SK-N-SH (cell line): Measurements from ENCODE around the gene TCF19.

Source experiments
- EP300 ChIP-seq, 2 experiments: IDR thresholded peaks; 2 replicates each; pipeline versions ENCODE4 v1.4.0 to v1.6.1; 2012; ENCODE audit warnings: borderline replicate concordance in 1 of 2, low read depth in 1 of 2, low read length in 1 of 2
- JUND ChIP-seq: IDR thresholded peaks from 2 replicates; pipeline ENCODE4 v1.4.0; 2012
- MXI1 ChIP-seq: IDR thresholded peaks from 2 replicates; pipeline ENCODE4 v1.6.1; 2012; ENCODE audit warnings: mild to moderate bottlenecking, low read depth, low read length, improper control_type of control experiment
- POLR2AphosphoS5 ChIP-seq: IDR thresholded peaks from 2 replicates; pipeline ENCODE4 v1.6.1; 2012; ENCODE audit warnings: low read depth, low read length
- RAD21 ChIP-seq: IDR thresholded peaks from 2 replicates; pipeline ENCODE4 v1.6.1; 2012; ENCODE audit warnings: mild to moderate bottlenecking, low read length
- TCF12 ChIP-seq: IDR thresholded peaks from 2 replicates; pipeline ENCODE4 v1.4.0; 2012
- YY1 ChIP-seq: IDR thresholded peaks from 2 replicates; pipeline ENCODE4 v1.4.0; 2012; ENCODE audit warnings: low read depth, mild to moderate bottlenecking
- TF ChIP-seq, protein P1 (sequence below): fragments of 200-600 bp; sonication (generic); IDR thresholded peaks from 2 replicates; pipeline ENCODE4 v1.6.1; 2017; ENCODE audit warnings: antibody characterized with exemption, mild to moderate bottlenecking, moderate library complexity
- TF ChIP-seq, protein P2 (sequence below): IDR thresholded peaks from 2 replicates; pipeline ENCODE4 v1.6.1; 2012; ENCODE audit warnings: mild to moderate bottlenecking, low read depth, low read length, moderate library complexity
- TF ChIP-seq, protein P3 (sequence below): fragments of 150-350 bp; IDR thresholded peaks from 2 replicates; pipeline ENCODE4 v1.6.1; 2017; ENCODE audit warnings: antibody characterized with exemption, low read length, low read depth, borderline replicate concordance
- TF ChIP-seq, protein P4 (sequence below): IDR thresholded peaks from 2 replicates; pipeline ENCODE4; 2012

GRCh38 chr6:31115941-31116560, 42.3 kb upstream of the TCF19 start:
- TF ChIP-seq, protein P1, sequence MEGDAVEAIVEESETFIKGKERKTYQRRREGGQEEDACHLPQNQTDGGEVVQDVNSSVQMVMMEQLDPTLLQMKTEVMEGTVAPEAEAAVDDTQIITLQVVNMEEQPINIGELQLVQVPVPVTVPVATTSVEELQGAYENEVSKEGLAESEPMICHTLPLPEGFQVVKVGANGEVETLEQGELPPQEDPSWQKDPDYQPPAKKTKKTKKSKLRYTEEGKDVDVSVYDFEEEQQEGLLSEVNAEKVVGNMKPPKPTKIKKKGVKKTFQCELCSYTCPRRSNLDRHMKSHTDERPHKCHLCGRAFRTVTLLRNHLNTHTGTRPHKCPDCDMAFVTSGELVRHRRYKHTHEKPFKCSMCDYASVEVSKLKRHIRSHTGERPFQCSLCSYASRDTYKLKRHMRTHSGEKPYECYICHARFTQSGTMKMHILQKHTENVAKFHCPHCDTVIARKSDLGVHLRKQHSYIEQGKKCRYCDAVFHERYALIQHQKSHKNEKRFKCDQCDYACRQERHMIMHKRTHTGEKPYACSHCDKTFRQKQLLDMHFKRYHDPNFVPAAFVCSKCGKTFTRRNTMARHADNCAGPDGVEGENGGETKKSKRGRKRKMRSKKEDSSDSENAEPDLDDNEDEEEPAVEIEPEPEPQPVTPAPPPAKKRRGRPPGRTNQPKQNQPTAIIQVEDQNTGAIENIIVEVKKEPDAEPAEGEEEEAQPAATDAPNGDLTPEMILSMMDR, result no peak
- TF ChIP-seq YY1, result no peak
- TF ChIP-seq JUND, result no peak
- no peak for TF ChIP-seq TCF12
- no peak for TF ChIP-seq POLR2AphosphoS5
- no peak for TF ChIP-seq EP300 (IDR thresholded peaks at IDR 0.05; ENCODE audit: borderline replicate concordance in 1 of 2, low read depth in 1 of 2, low read length in 1 of 2)
- TF ChIP-seq, protein P2, sequence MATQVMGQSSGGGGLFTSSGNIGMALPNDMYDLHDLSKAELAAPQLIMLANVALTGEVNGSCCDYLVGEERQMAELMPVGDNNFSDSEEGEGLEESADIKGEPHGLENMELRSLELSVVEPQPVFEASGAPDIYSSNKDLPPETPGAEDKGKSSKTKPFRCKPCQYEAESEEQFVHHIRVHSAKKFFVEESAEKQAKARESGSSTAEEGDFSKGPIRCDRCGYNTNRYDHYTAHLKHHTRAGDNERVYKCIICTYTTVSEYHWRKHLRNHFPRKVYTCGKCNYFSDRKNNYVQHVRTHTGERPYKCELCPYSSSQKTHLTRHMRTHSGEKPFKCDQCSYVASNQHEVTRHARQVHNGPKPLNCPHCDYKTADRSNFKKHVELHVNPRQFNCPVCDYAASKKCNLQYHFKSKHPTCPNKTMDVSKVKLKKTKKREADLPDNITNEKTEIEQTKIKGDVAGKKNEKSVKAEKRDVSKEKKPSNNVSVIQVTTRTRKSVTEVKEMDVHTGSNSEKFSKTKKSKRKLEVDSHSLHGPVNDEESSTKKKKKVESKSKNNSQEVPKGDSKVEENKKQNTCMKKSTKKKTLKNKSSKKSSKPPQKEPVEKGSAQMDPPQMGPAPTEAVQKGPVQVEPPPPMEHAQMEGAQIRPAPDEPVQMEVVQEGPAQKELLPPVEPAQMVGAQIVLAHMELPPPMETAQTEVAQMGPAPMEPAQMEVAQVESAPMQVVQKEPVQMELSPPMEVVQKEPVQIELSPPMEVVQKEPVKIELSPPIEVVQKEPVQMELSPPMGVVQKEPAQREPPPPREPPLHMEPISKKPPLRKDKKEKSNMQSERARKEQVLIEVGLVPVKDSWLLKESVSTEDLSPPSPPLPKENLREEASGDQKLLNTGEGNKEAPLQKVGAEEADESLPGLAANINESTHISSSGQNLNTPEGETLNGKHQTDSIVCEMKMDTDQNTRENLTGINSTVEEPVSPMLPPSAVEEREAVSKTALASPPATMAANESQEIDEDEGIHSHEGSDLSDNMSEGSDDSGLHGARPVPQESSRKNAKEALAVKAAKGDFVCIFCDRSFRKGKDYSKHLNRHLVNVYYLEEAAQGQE, result no peak
- no peak for TF ChIP-seq RAD21
- TF ChIP-seq, protein P3, sequence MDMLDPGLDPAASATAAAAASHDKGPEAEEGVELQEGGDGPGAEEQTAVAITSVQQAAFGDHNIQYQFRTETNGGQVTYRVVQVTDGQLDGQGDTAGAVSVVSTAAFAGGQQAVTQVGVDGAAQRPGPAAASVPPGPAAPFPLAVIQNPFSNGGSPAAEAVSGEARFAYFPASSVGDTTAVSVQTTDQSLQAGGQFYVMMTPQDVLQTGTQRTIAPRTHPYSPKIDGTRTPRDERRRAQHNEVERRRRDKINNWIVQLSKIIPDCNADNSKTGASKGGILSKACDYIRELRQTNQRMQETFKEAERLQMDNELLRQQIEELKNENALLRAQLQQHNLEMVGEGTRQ, result no peak
- no peak for TF ChIP-seq MXI1
- TF ChIP-seq, protein P4, sequence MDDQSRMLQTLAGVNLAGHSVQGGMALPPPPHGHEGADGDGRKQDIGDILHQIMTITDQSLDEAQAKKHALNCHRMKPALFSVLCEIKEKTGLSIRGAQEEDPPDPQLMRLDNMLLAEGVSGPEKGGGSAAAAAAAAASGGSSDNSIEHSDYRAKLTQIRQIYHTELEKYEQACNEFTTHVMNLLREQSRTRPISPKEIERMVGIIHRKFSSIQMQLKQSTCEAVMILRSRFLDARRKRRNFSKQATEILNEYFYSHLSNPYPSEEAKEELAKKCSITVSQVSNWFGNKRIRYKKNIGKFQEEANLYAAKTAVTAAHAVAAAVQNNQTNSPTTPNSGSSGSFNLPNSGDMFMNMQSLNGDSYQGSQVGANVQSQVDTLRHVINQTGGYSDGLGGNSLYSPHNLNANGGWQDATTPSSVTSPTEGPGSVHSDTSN, result no peak
